Upper lobe of left lung (tissue), 6 donors: Measurements from ENCODE around the gene SH3RF1. TPM values are rescaled to one million over a fixed set of nuclear protein-coding genes. Genes with fewer than 3 reads are reported as not detected.

Experiments
- ATAC-seq, 2 donors: fragments of 200-7000 bp; cut with Tn5 transposase; one replicate each; pipeline ENCODE4 v1.9.1; 2022; ENCODE audit warnings: mild to moderate bottlenecking in 2 of 2, moderate library complexity in 2 of 2; ENCODE audit not compliant: low FRiP score in 2 of 2
- DNase-seq, 2 donors: peaks; one replicate each; pipeline ENCODE4 v3.0.0-alpha.2; 2019 to 2020
- H3K27ac ChIP-seq, 4 donors: fragments of 200-600 bp; sonication (generic); one replicate each; pipeline ENCODE4 v1.5.1; 2016 to 2019
- H3K27me3 ChIP-seq, 4 donors: fragments of 200-600 bp; sonication (generic); one replicate each; pipeline ENCODE4 v1.5.1; 2017 to 2019
- H3K36me3 ChIP-seq, 4 donors: fragments of 200-600 bp; sonication (generic); one replicate each; pipeline ENCODE4 v1.5.1; 2016 to 2019
- H3K4me1 ChIP-seq, 4 donors: fragments of 200-600 bp; sonication (generic); one replicate each; pipeline ENCODE4 v1.5.1; 2018 to 2019
- H3K4me3 ChIP-seq, 4 donors: fragments of 200-600 bp; sonication (generic); one replicate each; pipeline ENCODE4 v1.5.1; 2017 to 2019; ENCODE audit warnings: mild to moderate bottlenecking in 2 of 4, moderate library complexity in 1 of 4
- H3K9me3 ChIP-seq, 4 donors: fragments of 200-600 bp; sonication (generic); one replicate each; pipeline ENCODE4 v1.5.1; 2018 to 2019
- CTCF ChIP-seq, 6 experiments: fragments of 450-650 bp in 4 of 6; fragments of 200-600 bp in 2 of 6; sonication (generic) in 2 of 6; IDR thresholded peaks; one replicate each; pipeline ENCODE4 v1.5.1; 2016 to 2019; ENCODE audit warnings: antibody characterized with exemption in 6 of 6
- EP300 ChIP-seq, 4 donors: sonication (generic); formaldehyde crosslinking; IDR thresholded peaks; one replicate each; pipeline ENCODE4 v1.5.1; 2017; ENCODE audit warnings: antibody characterized with exemption in 4 of 4, control low read depth in 2 of 4
- POLR2A ChIP-seq, 4 donors: fragments of 450-650 bp; IDR thresholded peaks; one replicate each; pipeline ENCODE4 v1.5.1; 2016 to 2017; ENCODE audit warnings: antibody characterized with exemption in 4 of 4, mild to moderate bottlenecking in 2 of 4
- POLR2AphosphoS5 ChIP-seq, 2 donors: sonication (generic); formaldehyde crosslinking; IDR thresholded peaks; one replicate each; pipeline ENCODE4 v1.5.1; 2017; ENCODE audit warnings: antibody characterized with exemption in 2 of 2
- WGBS, 2 donors: methylation state at CpG; one replicate each; pipeline ENCODE4 v1.1.5; 2017 to 2018; 5-methylcytosine and 5-hydroxymethylcytosine counted together
- total RNA-seq, 6 donors: library from RNA; depleted of rRNA in 4 of 6; stranded (reverse); fragments of >200 nt in 4 of 6; gene quantifications; one replicate each; pipeline versions ENCODE4 v1.1.0 to v1.2.1, GENCODE V29; 2016 to 2021
- donor health status: DM: no; HTN: no; CAD: no; lungs with moderate emphysema.
- donor health status: DM: no; HTN: yes; CAD: no; lungs with severe emphysema.

Gene SH3RF1
- total RNA-seq, 6 donors from 2014 or later = 27.1 to 38.7 (median 34.3) TPM

GRCh38 chr4:169131556-169132208, 139.1 kb downstream of the SH3RF1 start:
- H3K36me3 ChIP-seq = peaks cover 0 to 75% (median 18%) of the 10 kb centered on the region in 4 donors
- no peak overlapping the region for H3K27ac ChIP-seq
- peaks cover 6 to 28% (median 15%) of the 10 kb centered on the region in 4 donors for H3K4me1 ChIP-seq
- no peak for ATAC-seq
- WGBS, 2 donors = 98 to 99% methylated on average over 9 of the region's 9 CpGs
- no peaks in the 10 kb centered on the region for H3K9me3 ChIP-seq
- no peaks in the 10 kb centered on the region for H3K27me3 ChIP-seq
- H3K4me3 ChIP-seq = no peak overlapping the region
- no peak for TF ChIP-seq POLR2AphosphoS5 (IDR thresholded peaks at IDR 0.05)
- TF ChIP-seq CTCF (IDR thresholded peaks at IDR 0.05) = no peak
- no peak for TF ChIP-seq EP300 (IDR thresholded peaks at IDR 0.05)
- TF ChIP-seq POLR2A (IDR thresholded peaks at IDR 0.05) = no peak
- no peak for DNase-seq

- H3K4me3 ChIP-seq = no peak overlapping the region
- no peak for ATAC-seq
- 92% methylated on average over 3 of the region's 3 CpGs for WGBS, 2 donors
- no peaks in the 10 kb centered on the region for H3K27me3 ChIP-seq
- no peak overlapping the region for H3K27ac ChIP-seq
- DNase-seq = no peak
- no peak for TF ChIP-seq POLR2A (IDR thresholded peaks at IDR 0.05)
- no peak for TF ChIP-seq CTCF (IDR thresholded peaks at IDR 0.05)
- TF ChIP-seq EP300 (IDR thresholded peaks at IDR 0.05) = no peak
- no peak for TF ChIP-seq POLR2AphosphoS5 (IDR thresholded peaks at IDR 0.05)
- no peaks in the 10 kb centered on the region for H3K9me3 ChIP-seq
- peaks cover 0 to 7% (median 5%) of the 10 kb centered on the region in 4 donors for H3K4me1 ChIP-seq
- H3K36me3 ChIP-seq = peaks cover 0 to 55% (median 12%) of the 10 kb centered on the region in 4 donors
Observed at GRCh38 chr4:169128902-169129301, 141.9 kb downstream of the SH3RF1 start.

- H3K9me3 ChIP-seq = no peaks in the 10 kb centered on the region
- H3K4me1 ChIP-seq = peaks cover 0 to 5% (median 0%) of the 10 kb centered on the region in 4 donors
- H3K27me3 ChIP-seq = no peaks in the 10 kb centered on the region
- no peak overlapping the region for H3K27ac ChIP-seq
- 94% methylated on average over 1 of the region's 1 CpG for WGBS, 2 donors
- ATAC-seq (no peak), DNase-seq (no peak)
- TF ChIP-seq EP300 (IDR thresholded peaks at IDR 0.05) = no peak
- TF ChIP-seq CTCF (IDR thresholded peaks at IDR 0.05) = no peak
- TF ChIP-seq POLR2A (IDR thresholded peaks at IDR 0.05) = no peak
- no peak for TF ChIP-seq POLR2AphosphoS5 (IDR thresholded peaks at IDR 0.05)
- H3K36me3 ChIP-seq = peaks cover 0 to 43% (median 12%) of the 10 kb centered on the region in 4 donors
- H3K4me3 ChIP-seq = no peak overlapping the region
Observed at GRCh38 chr4:169127314-169127713, 143.4 kb downstream of the SH3RF1 start.

- Histone ChIP-seq H3K4me1 (no peaks in the 10 kb centered on the region), H3K27ac (no peak overlapping the region), H3K27me3 (no peaks in the 10 kb centered on the region), H3K4me3 (no peak overlapping the region), H3K9me3 (no peaks in the 10 kb centered on the region), H3K36me3 (peaks cover 5 to 40% (median 16%) of the 10 kb centered on the region in 4 donors)
- no peak for TF ChIP-seq CTCF (IDR thresholded peaks at IDR 0.05)
- TF ChIP-seq POLR2AphosphoS5 (IDR thresholded peaks at IDR 0.05) = no peak
- TF ChIP-seq POLR2A (IDR thresholded peaks at IDR 0.05) = no peak
- no peak for TF ChIP-seq EP300 (IDR thresholded peaks at IDR 0.05)
- ATAC-seq (no peak), DNase-seq (no peak)
- 83 to 92% methylated on average over 2 of the region's 2 CpGs for WGBS, 2 donors
Observed at GRCh38 chr4:169124661-169125060, 146.1 kb downstream of the SH3RF1 start.

- ATAC-seq = no peak
- no peaks in the 10 kb centered on the region for H3K9me3 ChIP-seq
- no peaks in the 10 kb centered on the region for H3K4me1 ChIP-seq
- no peak for DNase-seq
- 92 to 94% methylated on average over 2 of the region's 2 CpGs for WGBS, 2 donors
- H3K4me3 ChIP-seq = no peak overlapping the region
- H3K27me3 ChIP-seq = no peaks in the 10 kb centered on the region
- TF ChIP-seq POLR2A (IDR thresholded peaks at IDR 0.05) (no peak), POLR2AphosphoS5 (IDR thresholded peaks at IDR 0.05) (no peak), CTCF (IDR thresholded peaks at IDR 0.05) (no peak), EP300 (IDR thresholded peaks at IDR 0.05) (no peak)
- no peak overlapping the region for H3K27ac ChIP-seq
- peaks cover 1 to 28% (median 10%) of the 10 kb centered on the region in 4 donors for H3K36me3 ChIP-seq
Observed at GRCh38 chr4:169122422-169122821, 148.3 kb downstream of the SH3RF1 start.
